Right lobe of liver (tissue), 4 donors: ENCODE data around the gene CAMK2D.

ENCODE experiments used
- CTCF ChIP-seq, 4 donors: fragments of 200-600 bp in 3 of 4; fragments of 450-650 bp in 1 of 4; IDR thresholded peaks; one replicate each; pipeline versions ENCODE4 v1.5.1 to v1.8.0; 2016 to 2022; ENCODE audit warnings: antibody characterized with exemption in 4 of 4, mild to moderate bottlenecking in 2 of 4
- POLR2A ChIP-seq: fragments of 450-650 bp; IDR thresholded peaks from one replicate; pipeline ENCODE4 v1.6.1; 2017; ENCODE audit warnings: antibody characterized with exemption, mild to moderate bottlenecking
- donor health status: DM: no; HTN: no; CAD: no.
- donor health status: DM: no; HTN: no; CAD: no.
- donor health status: DM: no; HTN: yes; CAD: no.

- no peak for TF ChIP-seq POLR2A
- no peak for TF ChIP-seq CTCF (IDR thresholded peaks at IDR 0.05)
Observed at GRCh38 chr4:113496698-113497097, 264.8 kb downstream of the CAMK2D start.
